DOHH2 (cell line): ENCODE data around the gene PLEKHM3.

Source experiments
- H3F3A ChIP-seq: fragments of 200-600 bp; sonication (generic), shearing (Covaris generic); 2 replicates; pipeline ENCODE4 v1.6.0; 2016; ENCODE audit warnings: antibody characterized with exemption, mild to moderate bottlenecking; ENCODE audit not compliant: control insufficient read depth, insufficient read depth
- H3K27ac ChIP-seq: fragments of 200-600 bp; sonication (generic); 2 replicates; pipeline ENCODE4 v1.5.1; 2014; ENCODE audit warnings: low read depth, mild to moderate bottlenecking, low read length, moderate library complexity
- H3K27me3 ChIP-seq: fragments of 200-600 bp; sonication (generic); 2 replicates; pipeline ENCODE4 v1.6.1; 2014; ENCODE audit warnings: mild to moderate bottlenecking, low read length, mixed read lengths; ENCODE audit not compliant: control insufficient read depth
- H3K36me3 ChIP-seq: fragments of 200-600 bp; sonication (generic); 2 replicates; pipeline ENCODE4 v1.6.1; 2014; ENCODE audit warnings: mild to moderate bottlenecking, low read length, moderate library complexity, mixed read lengths; ENCODE audit not compliant: control insufficient read depth
- H3K4me1 ChIP-seq: fragments of 200-600 bp; sonication (generic); 2 replicates; pipeline ENCODE4 v1.6.1; 2014; ENCODE audit warnings: mild to moderate bottlenecking, low read length, mixed read lengths; ENCODE audit not compliant: control insufficient read depth
- H3K4me2 ChIP-seq: fragments of 200-600 bp; sonication (generic); 2 replicates; pipeline ENCODE4 v1.6.0; 2014; ENCODE audit warnings: mild to moderate bottlenecking, low read length, moderate library complexity
- H3K4me3 ChIP-seq: fragments of 200-600 bp; sonication (generic); 2 replicates; pipeline ENCODE4 v1.5.1; 2014; ENCODE audit warnings: mild to moderate bottlenecking, low read length, mixed read lengths
- H3K79me2 ChIP-seq: fragments of 200-600 bp; sonication (generic); 2 replicates; pipeline ENCODE4 v1.6.1; 2014; ENCODE audit warnings: mild to moderate bottlenecking, low read length, mixed read lengths; ENCODE audit not compliant: control insufficient read depth
- H3K9me2 ChIP-seq: fragments of 200-600 bp; sonication (generic); replicated peaks from 2 replicates; pipeline ENCODE4 v1.6.1; 2014; ENCODE audit warnings: mild to moderate bottlenecking, low read length, mixed read lengths; ENCODE audit not compliant: control insufficient read depth
- H3K9me3 ChIP-seq: fragments of 200-600 bp; sonication (generic); 2 replicates; pipeline ENCODE4 v1.6.1; 2014; ENCODE audit warnings: antibody characterized with exemption, low read length, mixed read lengths; ENCODE audit not compliant: control insufficient read depth, insufficient read depth
- H4K20me1 ChIP-seq: fragments of 200-600 bp; sonication (generic); 2 replicates; pipeline ENCODE4 v1.6.0; 2014; ENCODE audit warnings: low read depth, mild to moderate bottlenecking, antibody characterized with exemption, low read length, moderate library complexity; ENCODE audit not compliant: control insufficient read depth, insufficient read depth
- CTCF ChIP-seq: fragments of 200-600 bp; sonication (generic); IDR thresholded peaks from one replicate; pipeline ENCODE4 v1.5.1; 2014; ENCODE audit warnings: antibody characterized with exemption, mild to moderate bottlenecking, low read depth, low read length; ENCODE audit not compliant: poor library complexity, severe bottlenecking
- EZH2phosphoT487 ChIP-seq: fragments of 200-600 bp; sonication (generic); IDR thresholded peaks from 2 replicates; pipeline ENCODE4 v1.6.1; 2017; ENCODE audit warnings: borderline replicate concordance, mild to moderate bottlenecking, antibody characterized with exemption, low read length, moderate library complexity, mixed read lengths

PLEKHM3 gene

GRCh38 chr2:207883002-207883780 is 142.1 kb downstream of the PLEKHM3 start:
- Histone ChIP-seq H3K9me2 (no peaks in the 10 kb centered on the region), H3K4me2 (no peak overlapping the region)
- TF ChIP-seq CTCF (no peak), EZH2phosphoT487 (no peak)

GRCh38 chr2:207881902-207882301 is 143.4 kb downstream of the PLEKHM3 start:
- Histone ChIP-seq H3F3A (no peaks in the 10 kb centered on the region), H3K4me1 (no peaks in the 10 kb centered on the region), H3K9me3 (no peaks in the 10 kb centered on the region), H3K27me3 (no peaks in the 10 kb centered on the region), H4K20me1 (no peaks in the 10 kb centered on the region), H3K79me2 (no peaks in the 10 kb centered on the region), H3K27ac (no peak overlapping the region), H3K9me2 (no peaks in the 10 kb centered on the region), H3K4me3 (no peak overlapping the region), H3K4me2 (no peak overlapping the region), H3K36me3 (no peaks in the 10 kb centered on the region)
- TF ChIP-seq CTCF: no peak
- TF ChIP-seq EZH2phosphoT487: no peak

More at GRCh38 chr2:207883002-207883780, 142.1 kb downstream of the PLEKHM3 start:
- Histone ChIP-seq H3K4me1 (no peaks in the 10 kb centered on the region), H3F3A (no peaks in the 10 kb centered on the region), H3K27ac (no peak overlapping the region), H3K9me3 (no peaks in the 10 kb centered on the region), H3K27me3 (no peaks in the 10 kb centered on the region), H3K4me3 (no peak overlapping the region), H4K20me1 (no peaks in the 10 kb centered on the region), H3K36me3 (no peaks in the 10 kb centered on the region), H3K79me2 (no peaks in the 10 kb centered on the region)

- TF ChIP-seq EZH2phosphoT487 (no peak), CTCF (no peak)
- no peaks in the 10 kb centered on the region for H3K36me3 ChIP-seq
Observed at GRCh38 chr2:207879536-207879935, 145.8 kb downstream of the PLEKHM3 start.

More at GRCh38 chr2:207879536-207879935, 145.8 kb downstream of the PLEKHM3 start:
- Histone ChIP-seq H3K79me2 (no peaks in the 10 kb centered on the region), H3K9me3 (no peaks in the 10 kb centered on the region), H4K20me1 (no peaks in the 10 kb centered on the region), H3F3A (no peaks in the 10 kb centered on the region), H3K27me3 (no peaks in the 10 kb centered on the region), H3K9me2 (no peaks in the 10 kb centered on the region), H3K4me2 (no peak overlapping the region), H3K27ac (no peak overlapping the region), H3K4me1 (no peaks in the 10 kb centered on the region), H3K4me3 (no peak overlapping the region)
